ENCODE results near the gene ZFP69. TPM values are rescaled to one million over a fixed set of nuclear protein-coding genes. Genes with fewer than 3 reads are reported as not detected.
A peak's percentile ranks its signal among the peaks of the same experiment; 100 is the strongest.

ZFP69 gene
- total and polyA plus RNA-seq, 2 donors (not counting 3 experiments of a cell fraction or from before 2014, with no cell fraction given) = 0.98 to 2.4 TPM

DNA sequence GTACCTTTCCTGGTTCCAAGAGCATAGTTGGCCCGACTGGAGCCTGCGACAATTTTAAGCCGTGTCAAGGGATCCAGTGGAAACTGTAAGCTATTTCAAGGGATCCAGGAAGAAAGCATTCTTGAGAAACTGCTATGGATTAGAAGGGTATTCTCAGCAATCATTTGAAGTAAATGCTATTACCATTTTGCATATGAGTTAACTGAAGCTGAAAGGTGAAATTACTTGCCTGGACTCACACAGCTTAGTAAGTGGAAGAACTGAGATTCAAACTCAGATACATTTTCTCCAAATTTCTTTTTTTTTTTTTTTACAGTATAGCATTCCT is 54.9 kb downstream of the ZFP69 start:
- Histone ChIP-seq H3K9ac (replicated peaks; ENCODE audit: extremely low read depth, insufficient read depth, low read length) (peak overlapping the region; percentile 71), H3K4me2 (ENCODE audit: insufficient read depth, low read length) (peak overlapping the region; percentile 100), H3K27me3 (ENCODE audit: control insufficient read depth in 2 of 2, insufficient read depth in 2 of 2, low read length in 2 of 2) (peaks cover 0 to 2% of the 10 kb centered on the region in 2 experiments), H3K4me1 (ENCODE audit: control insufficient read depth, extremely low read depth, insufficient read depth, low read length) (peaks cover 7% of the 10 kb centered on the region), H3K9me1 (replicated peaks; ENCODE audit: control insufficient read depth, extremely low read depth, insufficient read depth, low read length) (no peaks in the 10 kb centered on the region), H3K27ac (ENCODE audit: insufficient read depth, low read depth, low read length) (no peak overlapping the region), H4K20me1 (replicated peaks; ENCODE audit: control insufficient read depth, extremely low read depth, insufficient read depth, low read length) (no peaks in the 10 kb centered on the region), H3K79me2 (ENCODE audit: control insufficient read depth, insufficient read depth, low read length) (no peaks in the 10 kb centered on the region), H3K4me3 (replicated peaks in 1 of 3; ENCODE audit: insufficient read depth in 1 of 3, low read depth in 1 of 3, low read length in 3 of 3) (peak overlapping the region; percentile 59 to 84 (median 82)), H3K36me3 (ENCODE audit: control insufficient read depth in 2 of 2, extremely low read depth in 1 of 2, insufficient read depth in 2 of 2, low read length in 2 of 2) (no peaks in the 10 kb centered on the region), H3K9me3 (replicated peaks; ENCODE audit: control insufficient read depth, insufficient read depth, low read length) (no peaks in the 10 kb centered on the region), H2AFZ (ENCODE audit: low read depth, low read length) (peak overlapping the region; percentile 71)
- no peak for TF ChIP-seq EZH2 (IDR thresholded peaks at IDR 0.05; ENCODE audit: borderline replicate concordance, low read depth, low read length, severe bottlenecking)
- DNase-seq (ENCODE audit: low read depth, low spot score) (no peak), FAIRE-seq (no peak)
- CTCF ChIA-PET = interaction anchor here (0.8 to 2.6 kb wide), 35 partner anchors 10 to 421 kb away, joined by 3 to 18 read pairs (median 5); partner anchors contain the start of genes EXO5, NFYC, RIMS3 and ZFP69
- intact Hi-C loops (cut with micrococcal nuclease) (loop anchor here (1.0 to 5.0 kb wide), 4 partner anchors 80 to 415 kb away; partner anchors contain the start of genes RIMS3 and ZFP69B), dilution Hi-C loops (cut with MboI; ENCODE audit: extremely low pct_ligation_motif_present, low sequenced_read_pairs) (no loop called here)
- no TSS peak for BruUV-seq (replicated peaks)
- POLR2A ChIA-PET = interaction anchor here (0.6 to 0.7 kb wide), 3 partner anchors 50 to 1542 kb away, joined by 3 to 4 read pairs (median 3); no protein-coding TSS in a partner anchor

GRCh38 chr1:40532844-40533424 is 55.8 kb downstream of the ZFP69 start:
- Histone ChIP-seq H3K4me2 (ENCODE audit: insufficient read depth, low read length) (peak overlapping the region; percentile 100), H3K36me3 (ENCODE audit: control insufficient read depth in 2 of 2, extremely low read depth in 1 of 2, insufficient read depth in 2 of 2, low read length in 2 of 2) (no peaks in the 10 kb centered on the region), H3K9me1 (replicated peaks; ENCODE audit: control insufficient read depth, extremely low read depth, insufficient read depth, low read length) (no peaks in the 10 kb centered on the region), H3K79me2 (ENCODE audit: control insufficient read depth, insufficient read depth, low read length) (no peaks in the 10 kb centered on the region), H4K20me1 (replicated peaks; ENCODE audit: control insufficient read depth, extremely low read depth, insufficient read depth, low read length) (no peaks in the 10 kb centered on the region), H2AFZ (ENCODE audit: low read depth, low read length) (no peak overlapping the region), H3K27ac (ENCODE audit: insufficient read depth, low read depth, low read length) (no peak overlapping the region), H3K9me3 (replicated peaks; ENCODE audit: control insufficient read depth, insufficient read depth, low read length) (no peaks in the 10 kb centered on the region), H3K27me3 (ENCODE audit: control insufficient read depth in 2 of 2, insufficient read depth in 2 of 2, low read length in 2 of 2) (peaks cover 0 to 2% of the 10 kb centered on the region in 2 experiments), H3K4me1 (ENCODE audit: control insufficient read depth, extremely low read depth, insufficient read depth, low read length) (peaks cover 7% of the 10 kb centered on the region), H3K4me3 (replicated peaks in 1 of 3; ENCODE audit: insufficient read depth in 1 of 3, low read depth in 1 of 3, low read length in 3 of 3) (no peak overlapping the region), H3K9ac (replicated peaks; ENCODE audit: extremely low read depth, insufficient read depth, low read length) (no peak overlapping the region)
- intact Hi-C loops (cut with micrococcal nuclease) = loop anchor here (1.0 to 5.0 kb wide), 4 partner anchors 81 to 414 kb away; partner anchors contain the start of genes RIMS3 and ZFP69B
- FAIRE-seq (no peak), DNase-seq (ENCODE audit: low read depth, low spot score) (peak; percentile 75)
- CTCF ChIA-PET = interaction anchor here (0.6 to 2.6 kb wide), 37 partner anchors 9 to 420 kb away, joined by 3 to 18 read pairs (median 5); partner anchors contain the start of genes EXO5, NFYC, RIMS3 and ZFP69
- POLR2A ChIA-PET = interaction anchor here (0.7 kb wide), 1 partner anchor 329 kb away, joined by 5 read pairs; the partner anchor contains the start of gene CITED4
- TF ChIP-seq, protein P1, sequence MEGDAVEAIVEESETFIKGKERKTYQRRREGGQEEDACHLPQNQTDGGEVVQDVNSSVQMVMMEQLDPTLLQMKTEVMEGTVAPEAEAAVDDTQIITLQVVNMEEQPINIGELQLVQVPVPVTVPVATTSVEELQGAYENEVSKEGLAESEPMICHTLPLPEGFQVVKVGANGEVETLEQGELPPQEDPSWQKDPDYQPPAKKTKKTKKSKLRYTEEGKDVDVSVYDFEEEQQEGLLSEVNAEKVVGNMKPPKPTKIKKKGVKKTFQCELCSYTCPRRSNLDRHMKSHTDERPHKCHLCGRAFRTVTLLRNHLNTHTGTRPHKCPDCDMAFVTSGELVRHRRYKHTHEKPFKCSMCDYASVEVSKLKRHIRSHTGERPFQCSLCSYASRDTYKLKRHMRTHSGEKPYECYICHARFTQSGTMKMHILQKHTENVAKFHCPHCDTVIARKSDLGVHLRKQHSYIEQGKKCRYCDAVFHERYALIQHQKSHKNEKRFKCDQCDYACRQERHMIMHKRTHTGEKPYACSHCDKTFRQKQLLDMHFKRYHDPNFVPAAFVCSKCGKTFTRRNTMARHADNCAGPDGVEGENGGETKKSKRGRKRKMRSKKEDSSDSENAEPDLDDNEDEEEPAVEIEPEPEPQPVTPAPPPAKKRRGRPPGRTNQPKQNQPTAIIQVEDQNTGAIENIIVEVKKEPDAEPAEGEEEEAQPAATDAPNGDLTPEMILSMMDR (IDR thresholded peaks at IDR 0.05; ENCODE audit: extremely low read depth in 1 of 2, insufficient read depth in 1 of 2, low read depth in 1 of 2, low read length in 2 of 2) = peak; percentile 55 to 59
- no peak for TF ChIP-seq POLR2AphosphoS5 (IDR thresholded peaks at IDR 0.05; ENCODE audit: insufficient read depth, low read depth, low read length)
- TF ChIP-seq MYC (IDR thresholded peaks at IDR 0.05; ENCODE audit: low read depth, low read length) = no peak
- no peak for TF ChIP-seq EZH2 (IDR thresholded peaks at IDR 0.05; ENCODE audit: borderline replicate concordance, low read depth, low read length, severe bottlenecking)
- no peak for TF ChIP-seq JUN (IDR thresholded peaks at IDR 0.05; ENCODE audit: borderline replicate concordance, insufficient read depth, insufficient read length, low read depth)
- no TSS peak for BruUV-seq (replicated peaks)
- dilution Hi-C loops (cut with MboI; ENCODE audit: extremely low pct_ligation_motif_present, low sequenced_read_pairs) = no loop called here
